ENCODE measurements around the gene PXDC1. TPM values are rescaled to one million over a fixed set of nuclear protein-coding genes. Genes with fewer than 3 reads are reported as not detected.
A peak's percentile ranks its signal among the peaks of the same experiment; 100 is the strongest.
"Not testable (repeated sequence)": the region's sequence is repeated elsewhere in the genome, so short reads cannot be mapped to it uniquely, and the experiment has no call there.

Gene PXDC1
- polyA plus RNA-seq, 6 donors from 2014 or later = 0.44 to 3.1 (median 0.97) TPM; not detected in 1

DNA sequence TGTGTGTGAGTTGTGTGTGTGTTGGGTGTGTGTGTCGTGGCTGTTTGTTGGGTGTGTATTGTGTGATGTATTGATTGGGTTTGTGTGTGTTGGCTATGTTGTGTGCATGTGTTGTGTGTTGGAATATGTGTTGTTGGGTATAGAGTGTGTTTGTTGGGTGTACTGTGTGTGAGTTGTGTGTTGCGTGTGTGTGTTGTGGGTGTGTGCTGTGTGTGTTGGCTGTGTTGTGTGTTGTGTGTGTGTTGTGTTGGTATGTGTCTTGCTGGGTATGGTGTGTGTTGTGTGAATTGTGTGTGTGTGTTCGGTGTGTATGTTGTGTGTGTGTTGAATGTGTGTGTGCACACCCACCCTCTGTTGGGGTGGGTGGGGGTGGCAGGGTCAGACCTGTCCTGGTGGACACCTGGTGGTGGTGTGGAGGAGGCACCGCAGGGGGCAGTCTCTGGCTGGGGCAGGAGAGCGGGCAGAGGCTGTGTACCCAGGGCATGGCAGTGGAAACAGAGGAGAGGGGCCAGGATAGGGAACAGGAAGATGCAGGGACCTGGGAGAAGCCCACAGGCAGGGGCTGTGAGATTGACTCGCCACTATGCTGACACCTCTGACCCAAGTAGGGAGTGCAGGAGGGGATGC, 25.5 kb upstream of the PXDC1 start:
- H3K4me3 Mint-ChIP-seq = no peak overlapping the region
- no peak for ATAC-seq (ENCODE audit: low read depth in 2 of 2)
- no peaks in the 10 kb centered on the region for H3K36me3 Mint-ChIP-seq
- peak overlapping the region in 3 of 6 donors; percentile 37 to 89 (median 48) for H3K27ac Mint-ChIP-seq
- H3K9me3 Mint-ChIP-seq = peaks cover 0 to 6% (median 0%) of the 10 kb centered on the region in 7 donors
- H3K4me1 Mint-ChIP-seq = peaks cover 0 to 5% (median 5%) of the 10 kb centered on the region in 3 donors
- peaks cover 9 to 13% (median 11%) of the 10 kb centered on the region in 3 donors for H3K27me3 Mint-ChIP-seq
- DNase-seq = no peak

DNA sequence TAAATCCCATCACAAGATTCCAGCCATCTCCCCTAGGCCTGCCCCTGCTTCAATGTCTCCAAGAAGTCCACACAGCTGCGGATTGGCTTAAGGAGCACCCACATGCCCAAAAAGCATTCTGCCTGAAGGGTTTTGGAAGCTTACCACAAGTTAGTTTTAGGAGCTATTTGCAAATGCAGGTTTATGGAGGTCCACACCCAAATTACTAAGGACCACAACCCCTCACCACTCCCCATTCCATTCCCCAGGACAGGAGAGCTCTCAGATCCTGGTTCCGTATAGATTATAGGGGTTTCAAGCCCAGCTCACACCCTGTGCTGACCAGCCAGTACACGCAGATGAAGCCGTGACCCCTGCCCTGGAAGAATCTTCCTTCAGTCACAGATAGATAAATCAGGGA, 24.3 kb upstream of the PXDC1 start:
- Mint-ChIP-seq H3K27me3 (peaks cover 11 to 13% (median 13%) of the 10 kb centered on the region in 3 donors), H3K27ac (no peak overlapping the region), H3K4me1 (peaks cover 3 to 6% (median 5%) of the 10 kb centered on the region in 3 donors), H3K36me3 (no peaks in the 10 kb centered on the region), H3K9me3 (peaks cover 0 to 6% (median 0%) of the 10 kb centered on the region in 7 donors), H3K4me3 (no peak overlapping the region)
- DNase-seq = no peak
- ATAC-seq (ENCODE audit: low read depth in 2 of 2) = no peak

DNA sequence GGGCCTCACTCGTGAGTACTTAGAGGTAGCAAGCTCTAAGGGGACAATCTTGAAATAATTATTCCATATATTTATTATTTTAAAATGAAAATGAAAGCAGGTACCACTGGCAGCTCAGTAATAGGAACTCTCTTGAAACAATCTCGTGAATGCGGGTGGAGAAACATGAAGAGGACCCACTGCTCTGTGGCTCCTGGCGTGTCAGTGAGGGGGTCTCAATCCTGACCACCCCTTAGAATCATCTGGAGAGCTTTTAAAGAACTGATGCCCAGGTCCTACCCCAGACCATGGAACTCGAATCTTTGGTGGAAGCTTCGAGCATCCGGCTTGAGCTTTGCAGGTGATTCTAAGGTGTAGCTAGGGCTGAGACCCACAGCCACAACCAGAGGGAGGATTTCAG, 23.9 kb upstream of the PXDC1 start:
- ATAC-seq (ENCODE audit: low read depth in 2 of 2) (no peak), DNase-seq (no peak)
- H3K36me3 Mint-ChIP-seq = no peaks in the 10 kb centered on the region
- H3K4me3 Mint-ChIP-seq = no peak overlapping the region
- no peak overlapping the region for H3K27ac Mint-ChIP-seq
- H3K9me3 Mint-ChIP-seq = peaks cover 0 to 6% (median 0%) of the 10 kb centered on the region in 7 donors
- H3K4me1 Mint-ChIP-seq = peaks cover 7 to 11% (median 8%) of the 10 kb centered on the region in 3 donors
- H3K27me3 Mint-ChIP-seq = peaks cover 11 to 14% (median 13%) of the 10 kb centered on the region in 3 donors

DNA sequence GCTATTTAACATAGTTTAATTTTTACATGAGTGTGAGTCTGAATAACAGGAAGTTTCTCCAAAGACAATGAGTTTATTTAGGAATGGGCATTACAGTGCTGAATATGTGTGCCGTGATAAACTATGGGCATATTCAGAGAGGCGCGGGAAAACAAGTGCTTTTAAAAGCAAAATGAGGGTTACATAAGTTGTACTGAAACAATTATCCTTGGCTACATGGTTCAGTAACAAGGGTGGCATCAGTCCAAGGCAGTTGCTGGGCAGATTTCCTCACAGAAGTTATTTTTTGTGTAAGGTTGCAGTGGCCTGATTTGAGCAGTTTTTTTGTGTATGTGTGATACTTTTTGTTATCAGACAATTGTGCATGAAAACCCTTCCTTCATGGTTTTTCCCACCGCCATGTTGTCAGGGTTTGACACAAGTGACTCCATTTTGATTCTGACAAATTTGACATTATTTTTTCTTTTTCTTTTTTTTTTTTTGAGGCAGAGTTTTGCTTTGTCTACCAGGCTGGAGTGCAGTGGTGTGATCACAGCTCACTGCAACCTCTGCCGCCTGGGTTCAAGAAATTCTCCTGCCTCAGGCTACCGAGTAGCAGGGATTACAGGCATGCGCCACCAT, 22.3 kb upstream of the PXDC1 start:
- H3K36me3 Mint-ChIP-seq = no peaks in the 10 kb centered on the region
- no peak overlapping the region for H3K4me3 Mint-ChIP-seq
- no peak for ATAC-seq (ENCODE audit: low read depth in 2 of 2)
- peaks cover 8 to 14% (median 11%) of the 10 kb centered on the region in 3 donors for H3K27me3 Mint-ChIP-seq
- no peak for DNase-seq
- peaks cover 0 to 6% (median 0%) of the 10 kb centered on the region in 7 donors for H3K9me3 Mint-ChIP-seq
- no peak overlapping the region for H3K27ac Mint-ChIP-seq
- peaks cover 13 to 24% (median 17%) of the 10 kb centered on the region in 3 donors for H3K4me1 Mint-ChIP-seq

DNA sequence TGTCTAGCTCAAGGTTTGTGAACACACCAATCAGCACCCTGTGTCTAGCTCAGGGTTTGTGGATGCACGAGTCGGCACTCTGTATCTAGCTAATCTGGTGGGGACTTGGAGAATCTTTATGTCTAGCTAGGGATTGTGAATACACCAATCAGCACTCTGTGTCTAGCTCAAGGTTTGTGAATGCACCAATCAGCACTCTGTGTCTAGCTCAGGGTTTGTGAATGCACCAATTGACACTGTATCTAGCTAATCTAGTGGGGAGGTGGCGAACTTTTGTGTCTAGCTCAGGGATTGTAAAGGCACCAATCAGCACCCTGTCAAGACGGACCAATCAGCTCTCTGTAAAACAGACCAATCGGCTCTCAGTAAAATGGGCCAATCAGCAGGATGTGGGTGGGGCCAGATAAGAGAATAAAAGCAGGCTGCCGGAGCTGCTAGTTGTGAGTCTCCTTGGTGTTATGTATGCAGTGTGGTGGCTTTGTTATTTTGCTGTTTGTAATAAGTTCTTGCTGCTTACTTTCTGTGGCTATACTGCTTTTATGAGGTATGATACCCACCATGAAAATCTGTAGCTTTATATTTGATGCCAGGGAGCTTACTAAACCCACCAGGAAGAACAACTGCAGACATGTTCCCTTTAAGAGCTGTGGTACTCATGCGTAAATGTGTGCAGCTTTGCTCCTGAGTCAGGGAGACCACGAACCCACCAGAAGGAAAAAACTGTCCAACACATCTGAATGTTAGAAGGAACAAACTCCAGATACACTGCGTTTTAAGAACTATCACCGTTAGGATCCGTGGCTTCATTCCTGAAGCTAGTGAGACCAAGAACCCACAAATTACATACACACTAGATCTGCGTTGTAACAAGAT, 20.9 kb upstream of the PXDC1 start:
- Mint-ChIP-seq H3K4me3 (peak overlapping the region in 1 of 8 donors; percentile 33), H3K27ac (peak overlapping the region in 1 of 6 donors; percentile 60), H3K4me1 (peaks cover 22 to 36% (median 25%) of the 10 kb centered on the region in 3 donors), H3K27me3 (peaks cover 7 to 14% (median 11%) of the 10 kb centered on the region in 3 donors)
- H3K9me3 Mint-ChIP-seq; DNase-seq; H3K36me3 Mint-ChIP-seq; ATAC-seq (ENCODE audit: low read depth in 2 of 2): not testable (repeated sequence)

DNA sequence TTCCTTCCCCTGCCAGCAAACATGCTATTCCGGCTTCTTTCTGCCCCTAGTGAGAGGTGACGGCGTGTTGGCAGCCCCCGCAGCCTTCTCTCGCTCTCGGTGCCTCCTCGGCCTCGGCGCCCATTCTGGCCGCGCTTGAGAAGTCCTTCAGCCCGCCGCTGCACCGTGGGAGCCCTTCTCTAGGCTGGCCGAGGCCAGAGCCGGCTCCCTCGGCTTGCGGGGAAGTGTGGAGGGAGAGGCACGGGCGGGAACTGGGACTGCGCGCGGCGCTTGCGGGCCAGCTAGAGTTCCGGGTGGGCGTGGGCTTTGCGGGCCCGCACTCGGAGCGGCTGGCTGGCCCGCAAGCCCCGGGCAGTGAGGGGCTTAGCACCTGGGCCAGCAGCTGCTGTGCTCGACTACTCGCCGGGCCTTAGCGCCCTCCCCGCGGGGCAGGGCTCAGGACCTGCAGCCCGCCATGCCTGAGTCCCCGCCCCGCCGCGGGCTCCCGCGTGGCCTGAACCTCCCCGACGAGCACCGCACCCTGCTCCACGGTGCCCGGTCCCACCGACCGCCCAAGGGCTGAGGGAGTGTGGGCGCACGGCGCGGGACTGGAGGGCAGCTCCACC, 20.0 kb upstream of the PXDC1 start:
- Mint-ChIP-seq H3K27me3 (peaks cover under 1 to 7% (median 3%) of the 10 kb centered on the region in 3 donors), H3K36me3 (no peaks in the 10 kb centered on the region), H3K27ac (peak overlapping the region in 1 of 6 donors; percentile 21), H3K9me3 (peaks cover 0 to 3% (median 0%) of the 10 kb centered on the region in 7 donors), H3K4me3 (peak overlapping the region in 3 of 8 donors; percentile 53 to 76 (median 60)), H3K4me1 (peaks cover 20 to 43% (median 22%) of the 10 kb centered on the region in 3 donors)
- DNase-seq (no peak), ATAC-seq (ENCODE audit: low read depth in 2 of 2) (no peak)

DNA sequence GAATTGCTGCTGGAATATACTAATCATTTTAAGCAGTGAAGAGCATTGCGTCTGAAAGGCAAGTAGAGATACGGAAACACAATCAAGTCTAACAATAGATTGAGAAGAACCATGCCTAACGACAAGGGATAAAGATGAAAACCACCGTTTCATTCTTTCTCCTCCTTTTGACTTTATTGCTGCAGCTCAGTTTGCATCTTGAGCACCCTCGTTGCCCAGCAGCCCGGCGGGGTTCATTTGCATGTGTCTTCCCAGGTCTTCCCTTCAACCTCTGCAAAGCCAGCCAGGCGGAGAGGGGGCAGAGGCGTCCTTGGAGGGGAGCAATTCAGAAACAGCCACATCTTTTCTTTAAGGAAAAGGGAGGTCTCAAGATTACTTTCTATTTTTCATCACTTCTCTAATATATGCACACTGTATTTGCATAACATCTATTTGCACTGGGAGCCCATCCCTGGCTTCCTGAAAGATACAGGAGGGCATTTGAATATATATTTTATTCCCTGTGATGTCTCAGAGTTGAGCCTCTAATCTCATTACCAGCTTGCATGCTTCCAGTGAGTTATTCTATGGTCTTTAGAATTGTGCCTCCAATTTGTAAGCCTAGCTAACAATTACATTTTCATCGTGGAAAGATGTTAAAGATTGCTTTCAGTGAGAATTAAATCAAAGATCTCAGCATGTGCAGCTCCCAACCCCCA, 18.7 kb upstream of the PXDC1 start:
- H3K27me3 Mint-ChIP-seq = peaks cover 0 to 5% (median 0%) of the 10 kb centered on the region in 3 donors
- no peak for ATAC-seq (ENCODE audit: low read depth in 2 of 2)
- H3K4me3 Mint-ChIP-seq = peak overlapping the region in 6 of 8 donors; percentile 27 to 75 (median 61)
- peaks cover 0 to 3% (median 0%) of the 10 kb centered on the region in 7 donors for H3K9me3 Mint-ChIP-seq
- H3K27ac Mint-ChIP-seq = peak overlapping the region in 1 of 6 donors; percentile 55
- H3K36me3 Mint-ChIP-seq = no peaks in the 10 kb centered on the region
- H3K4me1 Mint-ChIP-seq = peaks cover 32 to 56% (median 34%) of the 10 kb centered on the region in 3 donors
- no peak for DNase-seq

DNA sequence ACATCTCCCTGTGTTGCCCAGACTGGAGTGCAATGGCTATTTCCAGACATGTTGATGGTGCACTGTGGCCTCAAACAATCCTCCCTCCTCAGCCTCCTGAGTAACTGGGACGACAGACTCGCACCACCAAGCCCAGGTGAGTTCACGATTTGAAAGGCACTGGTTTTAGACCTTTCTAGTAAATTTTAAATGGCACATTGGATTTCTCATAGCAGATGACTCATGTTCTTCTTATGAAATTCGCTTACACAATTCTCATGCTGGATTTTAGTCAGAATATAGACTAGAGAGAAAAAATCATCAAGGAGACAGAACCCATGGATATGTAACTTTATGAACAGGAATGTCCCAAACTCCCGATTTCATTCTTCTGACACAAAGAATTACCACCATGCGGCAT, 18.1 kb upstream of the PXDC1 start:
- H3K27ac Mint-ChIP-seq = peak overlapping the region in 1 of 6 donors; percentile 72
- H3K4me1 Mint-ChIP-seq = peaks cover 37 to 61% (median 40%) of the 10 kb centered on the region in 3 donors
- peaks cover 0 to 3% (median 0%) of the 10 kb centered on the region in 7 donors for H3K9me3 Mint-ChIP-seq
- H3K4me3 Mint-ChIP-seq = peak overlapping the region in 1 of 8 donors; percentile 67
- peaks cover 0 to 5% (median 0%) of the 10 kb centered on the region in 3 donors for H3K27me3 Mint-ChIP-seq
- no peak for DNase-seq
- ATAC-seq (ENCODE audit: low read depth in 2 of 2) = no peak
- H3K36me3 Mint-ChIP-seq = no peaks in the 10 kb centered on the region

DNA sequence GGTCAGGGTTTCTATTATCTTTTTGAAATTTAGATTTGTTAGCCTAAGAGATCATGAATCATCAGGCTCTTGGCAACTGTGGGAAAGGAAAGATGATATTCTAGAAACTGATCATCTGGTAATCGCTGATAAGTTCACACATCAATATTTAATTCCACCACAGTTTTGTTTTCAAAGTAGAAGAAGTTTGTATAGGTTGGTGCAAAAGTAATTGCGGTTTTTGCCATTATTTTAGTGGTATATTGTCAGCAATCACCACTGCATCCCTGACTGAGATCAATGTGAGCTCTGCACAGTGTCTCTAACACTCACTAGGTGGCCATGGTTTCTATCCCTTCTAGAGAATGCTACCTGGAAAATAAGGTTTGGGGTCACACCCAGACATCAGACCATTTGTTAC, 17.0 kb upstream of the PXDC1 start:
- H3K4me3 Mint-ChIP-seq = peak overlapping the region in 2 of 8 donors; percentile 35 to 41
- H3K4me1 Mint-ChIP-seq = peaks cover 37 to 61% (median 40%) of the 10 kb centered on the region in 3 donors
- H3K9me3 Mint-ChIP-seq = peaks cover 0 to 3% (median 0%) of the 10 kb centered on the region in 7 donors
- DNase-seq = no peak
- ATAC-seq (ENCODE audit: low read depth in 2 of 2) = no peak
- peaks cover 0 to 5% (median 0%) of the 10 kb centered on the region in 3 donors for H3K27me3 Mint-ChIP-seq
- H3K27ac Mint-ChIP-seq = no peak overlapping the region
- no peaks in the 10 kb centered on the region for H3K36me3 Mint-ChIP-seq

DNA sequence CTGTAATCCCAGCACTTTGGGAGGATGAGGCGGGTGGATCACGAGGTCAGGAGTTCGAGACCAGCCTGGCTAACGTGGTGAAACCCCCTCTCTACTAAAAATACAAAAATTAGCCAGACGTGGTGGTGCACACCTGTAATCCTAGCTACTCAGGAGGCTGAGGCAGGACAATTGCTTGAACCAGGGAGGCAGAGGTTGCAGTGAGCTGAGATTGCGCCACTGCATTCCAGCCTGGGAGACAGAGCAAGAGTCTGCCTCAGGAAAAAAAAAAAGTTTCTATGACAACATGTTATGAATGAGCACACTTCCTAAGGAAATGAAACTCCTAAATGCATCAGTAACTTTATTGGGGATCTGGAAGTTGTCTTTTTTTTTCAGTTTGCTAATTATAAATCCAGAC, 16.0 kb upstream of the PXDC1 start:
- not testable (repeated sequence) for H3K27me3 Mint-ChIP-seq
- peaks cover 37 to 61% (median 40%) of the 10 kb centered on the region in 3 donors for H3K4me1 Mint-ChIP-seq

DNA sequence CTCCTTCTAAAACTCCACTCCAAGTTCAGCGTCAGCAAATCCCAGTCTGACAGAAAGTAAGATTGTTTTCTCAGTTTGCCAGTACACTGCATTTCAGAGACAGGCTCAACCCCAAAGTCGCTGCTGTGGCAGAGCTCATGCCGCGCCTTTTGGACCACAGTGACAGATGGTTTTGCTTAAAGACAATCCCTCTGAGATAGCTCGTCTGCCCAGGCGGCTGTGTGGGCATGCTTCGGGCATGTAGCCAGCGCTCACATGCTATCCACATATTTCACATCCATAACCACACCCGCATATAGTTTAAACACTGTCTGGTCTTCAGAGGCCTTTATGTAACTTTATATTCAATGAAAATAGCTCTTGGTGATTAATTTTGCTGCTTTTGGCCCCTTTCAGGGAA, 14.7 kb upstream of the PXDC1 start:
- Mint-ChIP-seq H3K27ac (peak overlapping the region in 1 of 6 donors; percentile 9), H3K4me3 (peak overlapping the region in 2 of 8 donors; percentile 21 to 29), H3K9me3 (no peaks in the 10 kb centered on the region), H3K4me1 (peaks cover 37 to 60% (median 40%) of the 10 kb centered on the region in 3 donors), H3K36me3 (peaks cover 0 to 5% of the 10 kb centered on the region in 2 donors), H3K27me3 (peaks cover 0 to 4% (median 0%) of the 10 kb centered on the region in 3 donors)
- DNase-seq (no peak), ATAC-seq (ENCODE audit: low read depth in 2 of 2) (no peak)

More for the DNA sequence above, 16.0 kb upstream of the PXDC1 start:
- Mint-ChIP-seq H3K27ac (peak overlapping the region in 3 of 6 donors; percentile 9 to 80 (median 56)), H3K4me3 (peak overlapping the region in 2 of 8 donors; percentile 77)
- not testable (repeated sequence) for H3K9me3 Mint-ChIP-seq, DNase-seq, H3K36me3 Mint-ChIP-seq
- peak; percentile 37 to 44 for ATAC-seq (ENCODE audit: low read depth in 2 of 2)

DNA sequence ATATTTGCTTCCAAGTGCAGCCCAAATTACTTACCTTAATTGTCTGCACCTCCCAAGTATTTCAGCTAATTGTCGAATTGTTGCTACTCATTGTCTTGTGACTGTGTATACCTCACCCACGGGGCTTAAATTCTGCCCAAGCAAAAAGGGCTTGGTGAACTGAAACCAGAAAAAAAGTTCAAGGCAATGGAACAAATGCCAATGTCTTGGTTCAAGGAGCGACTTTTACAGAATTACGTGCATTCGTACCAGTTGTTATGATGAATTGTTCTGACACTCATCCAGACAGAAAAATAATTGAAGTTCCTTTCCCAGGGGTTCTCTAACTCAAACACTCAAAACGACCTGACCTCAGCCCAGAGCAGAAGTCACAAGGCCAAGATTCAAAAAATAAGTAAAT, 13.9 kb upstream of the PXDC1 start:
- H3K36me3 Mint-ChIP-seq = peaks cover 0 to 5% of the 10 kb centered on the region in 2 donors
- H3K27me3 Mint-ChIP-seq = no peaks in the 10 kb centered on the region
- DNase-seq (no peak), ATAC-seq (ENCODE audit: low read depth in 2 of 2) (peak in 1 of 2 donors; percentile 16)
- H3K4me1 Mint-ChIP-seq = peaks cover 34 to 53% (median 35%) of the 10 kb centered on the region in 3 donors
- peak overlapping the region in 1 of 8 donors; percentile 7 for H3K4me3 Mint-ChIP-seq
- no peaks in the 10 kb centered on the region for H3K9me3 Mint-ChIP-seq
- peak overlapping the region in 1 of 6 donors; percentile 9 for H3K27ac Mint-ChIP-seq
